H1 (cell line): ENCODE data around the gene PTMA. TPM values are rescaled to one million over a fixed set of nuclear protein-coding genes. Genes with fewer than 3 reads are reported as not detected.

ENCODE experiments used
- CTCF ChIA-PET: fragments of 300-600 bp; sonication (Branson Sonifier 250); formaldehyde crosslinking; loops from one replicate; lab custom pipeline; 2021; ENCODE audit not compliant: partially characterized antibody; lab: Charles Lee
- POLR2A ChIA-PET: fragments of 300-600 bp; sonication (Branson Sonifier 250); formaldehyde crosslinking; loops from one replicate; lab custom pipeline; 2021; ENCODE audit warnings: inconsistent platforms; ENCODE audit not compliant: partially characterized antibody; lab: Charles Lee
- DNase-seq, 2 experiments: peaks; one replicate each; pipeline versions ENCODE4 v3.0.0 to v3.0.0-alpha.2; 2010 to 2022; ENCODE audit warnings: low spot score in 2 of 2, low read depth in 1 of 2, mixed read lengths in 1 of 2
- FAIRE-seq: peaks from 2 replicates; lab custom pipeline; 2011; peaks lifted over from hg19 to GRCh38; lab: Jason Lieb, UNC
- H2AFZ ChIP-seq: 2 replicates; pipeline ENCODE4 v1.8.1; 2012; ENCODE audit warnings: low read length, inconsistent platforms
- H2AK5ac ChIP-seq: 2 replicates; pipeline ENCODE4 v1.6.1; 2013; ENCODE audit warnings: low read depth, low read length
- H2BK120ac ChIP-seq: replicated peaks from 2 replicates; pipeline ENCODE3; 2013; ENCODE audit warnings: low read depth, low read length, inconsistent platforms
- H2BK12ac ChIP-seq: 2 replicates; pipeline ENCODE4 v1.6.1; 2013; ENCODE audit warnings: low read depth, low read length
- H2BK15ac ChIP-seq: 2 replicates; pipeline ENCODE4 v1.6.1; 2013; ENCODE audit warnings: low read length
- H2BK20ac ChIP-seq: 2 replicates; pipeline ENCODE4 v1.6.1; 2013; ENCODE audit warnings: low read length
- H2BK5ac ChIP-seq: 2 replicates; pipeline ENCODE4 v1.6.1; 2013; ENCODE audit warnings: low read depth, low read length
- H3K14ac ChIP-seq: 2 replicates; pipeline ENCODE4 v1.6.1; 2013; ENCODE audit warnings: inconsistent platforms; ENCODE audit not compliant: insufficient read length
- H3K18ac ChIP-seq: 2 replicates; pipeline ENCODE4 v1.6.1; 2013; ENCODE audit warnings: low read length; ENCODE audit errors: extremely low read depth
- H3K23ac ChIP-seq: 2 replicates; pipeline ENCODE4 v1.6.1; 2013; ENCODE audit warnings: inconsistent platforms; ENCODE audit not compliant: insufficient read length
- H3K23me2 ChIP-seq: 2 replicates; pipeline ENCODE4 v1.6.1; 2013; ENCODE audit warnings: low read depth, low read length
- H3K27ac ChIP-seq: 2 replicates; pipeline ENCODE4 v1.6.1; 2011; ENCODE audit warnings: low read depth, low read length, inconsistent platforms
- H3K27me3 ChIP-seq, 4 experiments: replicated peaks in 1 of 4; 1 replicate in 1 of 4; 2 replicates in 3 of 4; pipeline versions ENCODE4 v1.6.1 to v1.8.1; 2011 to 2013; ENCODE audit warnings: low read length in 3 of 4, mild to moderate bottlenecking in 3 of 4, inconsistent platforms in 2 of 4, mixed read lengths in 2 of 4, moderate library complexity in 1 of 4; ENCODE audit not compliant: control insufficient read depth in 3 of 4, insufficient read depth in 3 of 4; ENCODE audit errors: extremely low read depth in 1 of 4
- H3K36me3 ChIP-seq, 4 experiments: 2 replicates each; pipeline versions ENCODE4 v1.6.1 to v1.8.1; 2011 to 2013; ENCODE audit warnings: mild to moderate bottlenecking in 4 of 4, low read length in 3 of 4, moderate library complexity in 2 of 4, control low read depth in 1 of 4, inconsistent platforms in 1 of 4; ENCODE audit not compliant: insufficient read depth in 4 of 4, control insufficient read depth in 2 of 4
- H3K4ac ChIP-seq: replicated peaks from 2 replicates; pipeline ENCODE3; 2013; ENCODE audit warnings: low read length, low read depth, mixed read lengths, inconsistent platforms; ENCODE audit not compliant: insufficient read length
- H3K4me1 ChIP-seq, 4 experiments: replicated peaks in 1 of 4; 1 replicate in 1 of 4; 2 replicates in 3 of 4; pipeline versions ENCODE4 v1.6.1 to v1.8.1; 2011 to 2013; ENCODE audit warnings: low read length in 3 of 4, inconsistent platforms in 2 of 4, mixed read lengths in 1 of 4; ENCODE audit not compliant: insufficient read depth in 4 of 4, control insufficient read depth in 3 of 4
- H3K4me2 ChIP-seq, 2 experiments: 2 replicates each; pipeline versions ENCODE4 v1.6.1 to v1.8.1; 2011 to 2013; ENCODE audit warnings: low read depth in 2 of 2, low read length in 2 of 2, control low read depth in 1 of 2, inconsistent platforms in 1 of 2, mild to moderate bottlenecking in 1 of 2; ENCODE audit not compliant: insufficient read depth in 1 of 2
- H3K4me3 ChIP-seq, 4 experiments: fragments of 200-600, 300-600 bp in 1 of 4; sonication (generic), shearing (Covaris generic), sonication (Bioruptor Twin) in 1 of 4; 2 replicates each; pipeline versions ENCODE4 v1.5.1 to v1.8.1; 2011 to 2016; ENCODE audit warnings: low read length in 4 of 4, low read depth in 3 of 4, control low read depth in 2 of 4, inconsistent platforms in 2 of 4, mild to moderate bottlenecking in 2 of 4, mixed read lengths in 1 of 4, moderate library complexity in 1 of 4; ENCODE audit not compliant: insufficient read depth in 2 of 4; ENCODE audit errors: extremely low read depth in 1 of 4
- H3K56ac ChIP-seq: replicated peaks from 2 replicates; pipeline ENCODE3; 2013; ENCODE audit warnings: low read depth, mild to moderate bottlenecking, mixed read lengths, low read length, inconsistent platforms; ENCODE audit not compliant: insufficient read length
- H3K79me1 ChIP-seq: 2 replicates; pipeline ENCODE4 v1.6.1; 2013; ENCODE audit warnings: low read depth, low read length, control low read depth
- H3K79me2 ChIP-seq, 2 experiments: 2 replicates each; pipeline versions ENCODE4 v1.6.1 to v1.8.1; 2012 to 2013; ENCODE audit warnings: low read length in 2 of 2, mild to moderate bottlenecking in 2 of 2, inconsistent platforms in 1 of 2; ENCODE audit not compliant: insufficient read depth in 2 of 2, control insufficient read depth in 1 of 2
- H3K9ac ChIP-seq, 4 experiments: replicated peaks in 1 of 4; 1 replicate in 1 of 4; 2 replicates in 3 of 4; pipeline versions ENCODE4 v1.6.1 to v1.8.1; 2011 to 2013; ENCODE audit warnings: low read depth in 3 of 4, low read length in 3 of 4, control low read depth in 2 of 4, mild to moderate bottlenecking in 2 of 4, moderate library complexity in 2 of 4, inconsistent platforms in 1 of 4; ENCODE audit errors: extremely low read depth in 1 of 4
- H3K9me3 ChIP-seq, 2 experiments: 2 replicates each; pipeline versions ENCODE4 v1.6.1 to v1.8.1; 2012 to 2013; ENCODE audit warnings: mild to moderate bottlenecking in 2 of 2, moderate library complexity in 2 of 2, control low read depth in 1 of 2, inconsistent platforms in 1 of 2, low read depth in 1 of 2, low read length in 1 of 2, mixed read lengths in 1 of 2; ENCODE audit not compliant: insufficient read depth in 2 of 2
- H4K20me1 ChIP-seq, 2 experiments: replicated peaks in 1 of 2; 2 replicates each; pipeline versions ENCODE3 to v1.8.1; 2011 to 2013; ENCODE audit warnings: inconsistent platforms in 2 of 2, low read length in 2 of 2, mild to moderate bottlenecking in 1 of 2; ENCODE audit not compliant: insufficient read depth in 2 of 2, control insufficient read depth in 1 of 2
- H4K5ac ChIP-seq: 2 replicates; pipeline ENCODE4 v1.6.1; 2013; ENCODE audit warnings: low read length, low read depth, mixed read lengths, inconsistent platforms; ENCODE audit not compliant: insufficient read length
- H4K8ac ChIP-seq: 2 replicates; pipeline ENCODE4 v1.8.0; 2013; ENCODE audit warnings: mild to moderate bottlenecking, moderate library complexity, low read length, inconsistent platforms; ENCODE audit not compliant: insufficient read depth; ENCODE audit errors: extremely low read depth
- H4K91ac ChIP-seq: replicated peaks from 2 replicates; pipeline ENCODE3; 2013; ENCODE audit warnings: low read length, mixed read lengths, inconsistent platforms; ENCODE audit not compliant: insufficient read length
- NANOG ChIP-seq: IDR thresholded peaks from 2 replicates; pipeline ENCODE4 v1.6.1; 2011; ENCODE audit warnings: low read length, low read depth, mild to moderate bottlenecking, inconsistent platforms; ENCODE audit not compliant: insufficient read depth, poor library complexity, severe bottlenecking
- TCF12 ChIP-seq: IDR thresholded peaks from 2 replicates; pipeline ENCODE4 v1.6.1; 2011; ENCODE audit warnings: low read depth, mild to moderate bottlenecking, low read length
- WGBS, 2 experiments: shearing (Covaris generic) in 1 of 2; methylation state at CpG; one replicate each; pipeline versions ENCODE4 v1.1.6 to v1.1.7; 2013 to 2015; ENCODE audit warnings: low lambda C conversion rate in 2 of 2, mixed read lengths in 2 of 2, inconsistent platforms in 1 of 2, low coverage in 1 of 2, missing lambda C conversion rate in 1 of 2; ENCODE audit not compliant: insufficient replicate concordance in 2 of 2, insufficient coverage in 1 of 2, insufficient read length in 1 of 2; ENCODE audit errors: extremely low coverage in 1 of 2, missing lambda C conversion rate in 1 of 2; 5-methylcytosine and 5-hydroxymethylcytosine counted together
- polyA plus RNA-seq, 7 experiments: library from polyadenylated mRNA; depleted of rRNA in 3 of 7; stranded (reverse) in 5 of 7; unstranded in 2 of 7; fragments of >200 nt in 5 of 7; fragments of 200-250 nt in 2 of 7; gene quantifications; 1 replicate in 5 of 7; 2 replicates in 1 of 7; 4 replicates in 1 of 7; pipeline versions ENCODE4 v1.2.1 to v1.2.3, GENCODE V29; 2011 to 2013; ENCODE audit warnings: missing spikeins in 2 of 7, mixed read lengths in 2 of 7
- total RNA-seq: library from RNA; stranded (reverse); fragmentation: NEBNext Ultra II Directional; extraction: Animal tissue kit (Norgen Biotek cat#: 25700); gene quantifications from 2 replicates; pipeline ENCODE4 v1.2.1, GENCODE V29; 2021

PTMA gene
- total and polyA plus RNA-seq, 2 of the 8 experiments (the other 6 are each of a cell fraction or from before 2014, with no cell fraction given), result 683 to 2,680 TPM

DNA sequence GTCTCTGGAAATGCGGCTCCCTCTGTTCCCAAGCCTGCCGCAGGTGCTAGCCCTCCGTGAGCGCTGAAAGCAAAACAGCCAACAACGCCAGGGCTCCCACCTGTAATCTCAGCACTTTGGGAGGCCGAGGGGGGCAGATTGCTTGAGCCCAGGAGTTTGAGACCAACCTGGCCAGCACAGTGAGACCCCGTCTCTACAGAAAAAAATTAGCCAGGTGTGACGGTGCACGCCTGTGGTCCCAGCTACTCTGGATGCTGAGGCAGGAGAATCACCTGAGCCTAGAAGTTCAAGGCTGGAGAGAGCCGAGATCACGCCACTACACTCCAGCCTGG is 41.3 kb upstream of the PTMA start:
- Histone ChIP-seq H4K5ac (peak overlapping the region; percentile 53), H3K4me3 (peak overlapping the region in 1 of 4 experiments; percentile 49; a peak in 3 of 8 replicates), H3K27ac (peak overlapping the region; percentile 95; the same call in 1 of the 2 replicates), H4K8ac (peak overlapping the region; percentile 97), H2BK12ac (peak overlapping the region; percentile 94), H4K20me1 (no peaks in the 10 kb centered on the region), H2BK120ac (no peak overlapping the region), H2BK20ac (no peak overlapping the region; the same call in 1 of the 2 replicates), H4K91ac (peak overlapping the region; percentile 32), H3K36me3 (no peaks in the 10 kb centered on the region), H3K18ac (peak overlapping the region; percentile 98), H3K79me2 (no peaks in the 10 kb centered on the region), H3K9me3 (no peaks in the 10 kb centered on the region; a peak in 1 of 4 replicates), H3K4ac (no peak overlapping the region), H3K14ac (no peak overlapping the region), H3K4me2 (peak overlapping the region; percentile 50 to 69; a peak in 3 of 4 replicates), H3K23ac (no peak overlapping the region), H3K23me2 (no peaks in the 10 kb centered on the region; the same call in 1 of the 2 replicates), H3K4me1 (peaks cover 0 to 39% (median 19%) of the 10 kb centered on the region in 4 experiments; a peak in 6 of 7 replicates), H3K9ac (no peak overlapping the region), H3K56ac (no peak overlapping the region), H3K27me3 (no peaks in the 10 kb centered on the region), H3K79me1 (no peaks in the 10 kb centered on the region), H2AK5ac (peak overlapping the region; percentile 43), H2AFZ (no peak overlapping the region), H2BK15ac (0 out of 2 replicates have a peak overlapping the region, but pooled peaks have one; percentile 25), H2BK5ac (peak overlapping the region; percentile 99)
- 55% methylated on average over 11 of the region's 11 CpGs; no CpG with 5 or more reads in 1 of the 2 experiments for WGBS, 2 experiments
- DNase-seq (no peak), FAIRE-seq (no peak)
- CTCF ChIA-PET, result interaction anchor here (0.7 to 31.4 kb wide), 12 partner anchors 8 to 128 kb away, joined by 3 to 555 read pairs (median 4); no protein-coding TSS in a partner anchor
- POLR2A ChIA-PET, result interaction anchor here (0.6 to 7.3 kb wide), 17 partner anchors 8 to 202 kb away, joined by 3 to 100 read pairs (median 12); partner anchors contain the start of genes NCL and PTMA
- TF ChIP-seq NANOG (no peak), TCF12 (no peak)
